Vagina (tissue), 2 donors: Measurements from ENCODE around the gene HID1. TPM values are rescaled to one million over a fixed set of nuclear protein-coding genes. Genes with fewer than 3 reads are reported as not detected.
"Not testable (repeated sequence)": the region's sequence is repeated elsewhere in the genome, so short reads cannot be mapped to it uniquely, and the experiment has no call there.

Experiments used
- DNase-seq, 2 donors: peaks; one replicate each; pipeline ENCODE4 v3.0.0-alpha.2; 2017; ENCODE audit errors: extremely low spot score in 2 of 2
- H3K27ac ChIP-seq: fragments of 200-600 bp; sonication (generic); one replicate; pipeline ENCODE4 v1.5.1; 2019
- H3K27me3 ChIP-seq: fragments of 200-600 bp; sonication (generic); one replicate; pipeline ENCODE4 v1.5.1; 2019
- H3K36me3 ChIP-seq, 2 donors: fragments of 200-600 bp; sonication (generic); one replicate each; pipeline ENCODE4 v1.5.1; 2017 to 2019
- H3K4me1 ChIP-seq: fragments of 200-600 bp; sonication (generic); one replicate; pipeline ENCODE4 v1.5.1; 2019
- H3K4me3 ChIP-seq, 2 donors: fragments of 200-600 bp; sonication (generic); 1 replicate in 1 of 2; 2 replicates in 1 of 2; pipeline ENCODE4 v1.5.1; 2016 to 2019
- H3K9me3 ChIP-seq: fragments of 200-600 bp; sonication (generic); one replicate; pipeline ENCODE4 v1.5.1; 2019
- POLR2A ChIP-seq, 2 donors: fragments of 450-650 bp; IDR thresholded peaks; one replicate each; pipeline ENCODE4 v1.6.1; 2017; ENCODE audit warnings: antibody characterized with exemption in 2 of 2, mild to moderate bottlenecking in 2 of 2, moderate library complexity in 2 of 2
- POLR2AphosphoS5 ChIP-seq, 2 donors: sonication (generic); formaldehyde crosslinking; IDR thresholded peaks; one replicate each; pipeline ENCODE4 v1.9.0; 2017; ENCODE audit warnings: antibody characterized with exemption in 2 of 2, mild to moderate bottlenecking in 2 of 2, low read depth in 1 of 2; ENCODE audit not compliant: insufficient read depth in 1 of 2
- intact Hi-C: fragments of 100-400 bp; cut with DNase I; formaldehyde crosslinking; loops from one replicate; pipeline ENCODE4 v1.15.1; 2023
- total RNA-seq: library from RNA; depleted of rRNA; stranded (reverse); fragments of >200 nt; gene quantifications from one replicate; pipeline ENCODE4 v1.2.3, GENCODE V29; 2016
- TF ChIP-seq, protein P1 (sequence below), 3 experiments: fragments of 450-650 bp in 2 of 3; fragments of 200-600 bp in 1 of 3; sonication (generic) in 1 of 3; IDR thresholded peaks; one replicate each; pipeline ENCODE4 v1.5.1; 2017 to 2019; ENCODE audit warnings: antibody characterized with exemption in 3 of 3, mild to moderate bottlenecking in 2 of 3, moderate library complexity in 2 of 3

Gene HID1
- total RNA-seq, 1 donor from 2014 or later = 13.0 TPM

DNA sequence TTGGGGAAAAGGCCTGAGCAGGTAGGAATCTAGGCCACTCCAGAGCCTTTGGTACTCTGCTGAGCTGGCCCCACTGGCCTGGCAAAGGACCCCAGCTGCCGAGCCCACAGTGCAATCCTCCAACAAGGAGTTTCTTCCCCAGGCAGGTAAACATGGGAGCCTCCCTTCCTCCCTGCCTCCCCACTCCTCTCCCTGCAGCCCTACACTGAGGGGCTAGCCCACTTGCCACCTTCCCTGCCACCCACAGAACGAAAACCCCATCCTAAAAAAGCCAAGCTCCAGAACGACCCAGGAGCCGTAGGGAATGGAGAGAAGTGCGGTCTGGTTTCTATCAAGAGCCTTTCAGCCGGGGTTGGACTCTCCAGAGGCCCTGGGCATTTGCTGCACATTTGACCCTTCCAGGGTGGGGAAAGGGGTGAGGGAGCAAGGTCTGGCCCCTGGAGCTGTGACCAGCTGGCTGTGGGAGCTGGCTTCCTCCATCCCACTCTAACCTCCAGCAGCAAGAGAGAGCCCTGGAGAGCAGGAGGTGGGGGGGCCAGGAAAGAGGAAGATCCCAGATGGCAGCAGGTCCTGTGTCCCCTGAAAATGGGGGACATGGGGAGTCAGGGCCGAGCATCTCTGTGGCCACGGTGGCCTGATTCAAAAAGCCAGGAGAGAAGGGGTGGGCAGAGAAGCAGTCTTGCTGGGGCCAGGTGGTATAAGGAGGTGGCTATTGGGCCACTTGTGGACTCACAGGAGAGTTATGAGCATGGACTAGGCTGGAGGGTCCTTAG, 1.3 kb downstream of the HID1 start:
- Histone ChIP-seq H3K9me3 (no peaks in the 10 kb centered on the region), H3K36me3 (no peaks in the 10 kb centered on the region), H3K27me3 (no peaks in the 10 kb centered on the region), H3K4me1 (peaks cover 29% of the 10 kb centered on the region), H3K27ac (no peak overlapping the region), H3K4me3 (peak overlapping the region; percentile 47 to 74)
- intact Hi-C loops = no loop called here
- TF ChIP-seq POLR2A (IDR thresholded peaks at IDR 0.05) (no peak), POLR2AphosphoS5 (IDR thresholded peaks at IDR 0.05; ENCODE audit: insufficient read depth in 1 of 2, low read depth in 1 of 2) (no peak)
- TF ChIP-seq, protein P1, sequence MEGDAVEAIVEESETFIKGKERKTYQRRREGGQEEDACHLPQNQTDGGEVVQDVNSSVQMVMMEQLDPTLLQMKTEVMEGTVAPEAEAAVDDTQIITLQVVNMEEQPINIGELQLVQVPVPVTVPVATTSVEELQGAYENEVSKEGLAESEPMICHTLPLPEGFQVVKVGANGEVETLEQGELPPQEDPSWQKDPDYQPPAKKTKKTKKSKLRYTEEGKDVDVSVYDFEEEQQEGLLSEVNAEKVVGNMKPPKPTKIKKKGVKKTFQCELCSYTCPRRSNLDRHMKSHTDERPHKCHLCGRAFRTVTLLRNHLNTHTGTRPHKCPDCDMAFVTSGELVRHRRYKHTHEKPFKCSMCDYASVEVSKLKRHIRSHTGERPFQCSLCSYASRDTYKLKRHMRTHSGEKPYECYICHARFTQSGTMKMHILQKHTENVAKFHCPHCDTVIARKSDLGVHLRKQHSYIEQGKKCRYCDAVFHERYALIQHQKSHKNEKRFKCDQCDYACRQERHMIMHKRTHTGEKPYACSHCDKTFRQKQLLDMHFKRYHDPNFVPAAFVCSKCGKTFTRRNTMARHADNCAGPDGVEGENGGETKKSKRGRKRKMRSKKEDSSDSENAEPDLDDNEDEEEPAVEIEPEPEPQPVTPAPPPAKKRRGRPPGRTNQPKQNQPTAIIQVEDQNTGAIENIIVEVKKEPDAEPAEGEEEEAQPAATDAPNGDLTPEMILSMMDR (IDR thresholded peaks at IDR 0.05) = no peak
- DNase-seq = peak in 1 of 2 donors; percentile 60

DNA sequence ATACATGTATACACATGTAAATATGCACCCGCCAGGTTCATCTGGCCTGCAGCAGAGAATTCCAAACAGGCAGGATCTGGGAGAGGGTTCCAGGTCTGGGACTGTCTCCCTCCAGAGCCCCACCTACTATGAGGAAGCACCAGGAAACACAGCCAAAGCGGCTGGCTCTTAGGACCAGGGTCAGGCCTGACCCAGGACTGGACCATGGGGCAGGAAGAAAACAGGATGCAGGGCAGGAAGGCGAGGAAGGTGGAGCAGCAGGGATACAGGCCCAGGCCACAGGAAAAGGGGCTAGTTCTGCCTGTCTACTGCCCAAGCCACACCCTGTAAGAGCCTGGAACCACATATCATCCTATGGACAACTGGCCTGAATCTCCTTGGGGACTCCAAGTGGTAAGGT, 2.2 kb downstream of the HID1 start:
- Histone ChIP-seq H3K27ac (no peak overlapping the region), H3K4me1 (peaks cover 29% of the 10 kb centered on the region), H3K9me3 (no peaks in the 10 kb centered on the region), H3K36me3 (no peaks in the 10 kb centered on the region), H3K4me3 (no peak overlapping the region), H3K27me3 (no peaks in the 10 kb centered on the region)
- intact Hi-C loops = no loop called here
- TF ChIP-seq POLR2A (IDR thresholded peaks at IDR 0.05) = no peak
- TF ChIP-seq, protein P1 (IDR thresholded peaks at IDR 0.05) = no peak
- no peak for TF ChIP-seq POLR2AphosphoS5 (IDR thresholded peaks at IDR 0.05; ENCODE audit: insufficient read depth in 1 of 2, low read depth in 1 of 2)
- no peak for DNase-seq

DNA sequence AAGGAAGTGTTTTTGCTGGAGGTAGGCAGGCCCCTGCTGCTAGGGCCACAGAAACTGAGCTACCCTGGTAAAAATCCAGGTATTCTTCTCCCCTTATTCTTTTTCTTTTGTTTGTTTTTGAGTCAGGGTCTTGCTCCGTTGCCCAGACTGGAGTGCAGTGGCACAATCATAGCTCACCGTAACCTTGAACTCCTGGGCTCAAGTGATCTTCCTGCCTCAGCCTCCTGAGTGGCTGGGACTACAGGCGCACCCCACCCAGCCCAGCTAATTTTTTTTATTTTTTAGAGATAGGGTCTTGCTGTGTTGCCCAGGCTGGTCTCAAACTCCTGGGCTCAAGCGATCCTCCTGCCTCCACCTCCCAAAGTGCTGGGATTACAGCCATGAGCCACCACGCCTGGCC, 3.1 kb downstream of the HID1 start:
- not testable (repeated sequence) for H3K27ac ChIP-seq, H3K27me3 ChIP-seq, H3K36me3 ChIP-seq, DNase-seq, H3K4me3 ChIP-seq, H3K9me3 ChIP-seq
- H3K4me1 ChIP-seq = peaks cover 29% of the 10 kb centered on the region
- intact Hi-C loops = loop anchor here (10.0 kb wide), 2 partner anchors 65 to 145 kb away; no protein-coding TSS in a partner anchor

DNA sequence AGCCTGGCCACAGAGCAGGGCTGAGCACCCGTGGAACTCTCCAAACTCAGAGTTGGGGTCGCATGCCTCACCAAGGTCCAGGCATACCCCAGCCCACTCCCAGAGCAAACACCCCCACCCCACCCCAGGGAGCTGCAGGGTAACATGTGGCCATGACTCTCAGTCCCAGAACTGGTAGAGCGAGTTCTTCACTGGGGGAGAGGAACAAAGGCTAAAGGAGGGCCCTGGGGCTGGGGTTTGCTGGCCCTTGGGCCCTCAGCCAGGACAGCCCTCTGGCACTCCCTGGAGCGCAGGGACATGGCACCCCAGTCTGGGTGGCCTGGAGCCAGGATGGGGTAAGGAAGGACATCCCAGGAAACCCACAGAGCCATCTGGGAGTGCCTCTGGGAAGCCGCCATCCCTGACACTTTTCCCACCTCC, 4.2 kb downstream of the HID1 start:
- DNase-seq = no peak
- TF ChIP-seq POLR2A (IDR thresholded peaks at IDR 0.05) (no peak), POLR2AphosphoS5 (IDR thresholded peaks at IDR 0.05; ENCODE audit: insufficient read depth in 1 of 2, low read depth in 1 of 2) (no peak)
- TF ChIP-seq, protein P1 (IDR thresholded peaks at IDR 0.05) = no peak
- H3K4me3 ChIP-seq = no peak overlapping the region
- intact Hi-C loops = loop anchor here (10.0 kb wide), 2 partner anchors 66 to 146 kb away; no protein-coding TSS in a partner anchor
- no peaks in the 10 kb centered on the region for H3K36me3 ChIP-seq
- no peaks in the 10 kb centered on the region for H3K27me3 ChIP-seq
- no peak overlapping the region for H3K27ac ChIP-seq
- no peaks in the 10 kb centered on the region for H3K9me3 ChIP-seq
- H3K4me1 ChIP-seq = peaks cover 29% of the 10 kb centered on the region

DNA sequence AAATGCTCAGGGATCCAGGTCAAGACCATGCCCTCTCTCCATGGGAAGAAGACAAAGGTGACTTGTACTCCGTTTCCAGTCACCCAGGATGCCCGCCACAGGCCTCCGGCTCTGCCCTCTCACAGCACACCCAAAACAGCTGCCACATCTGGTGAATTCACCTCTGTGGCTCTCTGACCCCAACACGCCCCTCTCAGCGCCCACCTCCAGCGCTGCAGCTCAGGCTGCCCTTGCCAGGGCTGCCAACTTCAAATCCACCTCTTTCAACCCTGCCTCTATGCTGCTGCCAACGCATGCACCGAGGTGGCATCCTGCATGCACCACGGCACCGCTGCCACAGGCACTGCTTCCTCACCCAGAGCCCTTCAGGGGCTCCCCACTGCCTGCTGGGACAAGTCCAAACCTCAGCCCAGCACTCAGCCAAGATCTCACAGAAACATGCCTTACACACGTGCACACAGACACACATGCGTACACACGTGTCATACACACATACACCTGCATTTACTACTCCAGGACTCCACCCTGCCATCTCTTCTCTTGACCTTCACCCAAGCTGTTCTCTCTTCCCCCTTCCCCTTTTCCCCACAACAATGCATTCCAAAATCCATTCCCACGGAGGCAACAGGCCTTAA, 7.5 kb downstream of the HID1 start:
- TF ChIP-seq POLR2AphosphoS5 (IDR thresholded peaks at IDR 0.05; ENCODE audit: insufficient read depth in 1 of 2, low read depth in 1 of 2) (no peak), POLR2A (IDR thresholded peaks at IDR 0.05) (no peak)
- TF ChIP-seq, protein P1 (IDR thresholded peaks at IDR 0.05) = no peak
- Histone ChIP-seq H3K9me3 (no peaks in the 10 kb centered on the region), H3K36me3 (no peaks in the 10 kb centered on the region), H3K4me3 (no peak overlapping the region), H3K27me3 (no peaks in the 10 kb centered on the region), H3K27ac (no peak overlapping the region), H3K4me1 (peaks cover 13% of the 10 kb centered on the region)
- intact Hi-C loops = loop anchor here (5.0 to 10.0 kb wide), 3 partner anchors 70 to 242 kb away; partner anchors contain the start of gene NUP85
- DNase-seq = no peak
